ENCODE data around the gene FCRL1.

The FCRL1 gene

DNA sequence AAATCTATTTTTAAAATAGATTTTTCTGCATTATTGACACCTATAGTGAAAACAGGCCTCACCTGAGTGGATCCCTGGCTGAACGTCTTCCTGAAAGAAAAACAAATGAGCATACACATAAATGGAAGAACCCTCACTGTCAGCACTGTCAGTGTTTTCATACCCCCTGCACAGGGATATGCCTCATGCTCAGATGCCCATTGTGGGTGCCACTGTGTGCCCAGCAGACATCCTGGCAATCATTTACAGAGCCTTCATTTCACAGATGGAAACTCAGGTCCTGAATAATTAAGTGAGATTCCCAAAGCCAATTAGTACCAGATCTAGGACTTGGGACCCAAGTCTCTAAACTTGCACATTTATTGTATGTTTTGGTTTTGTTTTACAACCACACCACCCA, 19.9 kb downstream of the FCRL1 start:
- H3K79me2 ChIP-seq (ENCODE audit: insufficient read depth, low read length) = no peaks in the 10 kb centered on the region
- no peaks in the 10 kb centered on the region for H3K9me3 ChIP-seq (ENCODE audit: insufficient read depth, low read depth, low read length)
- H3K4me1 ChIP-seq (ENCODE audit: insufficient read depth, low read length, poor library complexity, severe bottlenecking) = no peaks in the 10 kb centered on the region
- H3K36me3 ChIP-seq (ENCODE audit: insufficient read depth, low read length) = no peaks in the 10 kb centered on the region
- no peak overlapping the region for H3K9ac ChIP-seq (ENCODE audit: low read depth, low read length, poor library complexity, severe bottlenecking)
- H3F3A ChIP-seq (ENCODE audit: low read depth) = no peaks in the 10 kb centered on the region
- no peaks in the 10 kb centered on the region for H3K9me2 ChIP-seq (replicated peaks; ENCODE audit: low read depth, low read length)
- H2AFZ ChIP-seq (ENCODE audit: low read length) = no peak overlapping the region
- H3K4me3 ChIP-seq (ENCODE audit: low read length, poor library complexity, severe bottlenecking) = no peak overlapping the region
- no peaks in the 10 kb centered on the region for H3K27me3 ChIP-seq (ENCODE audit: insufficient read depth, low read length, poor library complexity, severe bottlenecking)
- H4K20me1 ChIP-seq (ENCODE audit: insufficient read depth, low read length, poor library complexity, severe bottlenecking) = no peaks in the 10 kb centered on the region
- no peak overlapping the region for H3K4me2 ChIP-seq (ENCODE audit: low read depth, low read length, poor library complexity, severe bottlenecking)
- TF ChIP-seq, protein P1, sequence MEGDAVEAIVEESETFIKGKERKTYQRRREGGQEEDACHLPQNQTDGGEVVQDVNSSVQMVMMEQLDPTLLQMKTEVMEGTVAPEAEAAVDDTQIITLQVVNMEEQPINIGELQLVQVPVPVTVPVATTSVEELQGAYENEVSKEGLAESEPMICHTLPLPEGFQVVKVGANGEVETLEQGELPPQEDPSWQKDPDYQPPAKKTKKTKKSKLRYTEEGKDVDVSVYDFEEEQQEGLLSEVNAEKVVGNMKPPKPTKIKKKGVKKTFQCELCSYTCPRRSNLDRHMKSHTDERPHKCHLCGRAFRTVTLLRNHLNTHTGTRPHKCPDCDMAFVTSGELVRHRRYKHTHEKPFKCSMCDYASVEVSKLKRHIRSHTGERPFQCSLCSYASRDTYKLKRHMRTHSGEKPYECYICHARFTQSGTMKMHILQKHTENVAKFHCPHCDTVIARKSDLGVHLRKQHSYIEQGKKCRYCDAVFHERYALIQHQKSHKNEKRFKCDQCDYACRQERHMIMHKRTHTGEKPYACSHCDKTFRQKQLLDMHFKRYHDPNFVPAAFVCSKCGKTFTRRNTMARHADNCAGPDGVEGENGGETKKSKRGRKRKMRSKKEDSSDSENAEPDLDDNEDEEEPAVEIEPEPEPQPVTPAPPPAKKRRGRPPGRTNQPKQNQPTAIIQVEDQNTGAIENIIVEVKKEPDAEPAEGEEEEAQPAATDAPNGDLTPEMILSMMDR (conservative IDR thresholded peaks at IDR 0.05; ENCODE audit: low read length) = no peak
- TF ChIP-seq EZH2phosphoT487 (IDR thresholded peaks at IDR 0.05; ENCODE audit: borderline replicate concordance) = no peak

GRCh38 chr1:157798211-157798610, 21.7 kb downstream of the FCRL1 start:
- H3K27me3 ChIP-seq (ENCODE audit: insufficient read depth, low read length, poor library complexity, severe bottlenecking) = no peaks in the 10 kb centered on the region
- H3K9ac ChIP-seq (ENCODE audit: low read depth, low read length, poor library complexity, severe bottlenecking) = no peak overlapping the region
- H3K9me2 ChIP-seq (replicated peaks; ENCODE audit: low read depth, low read length) = no peaks in the 10 kb centered on the region
- no peak overlapping the region for H2AFZ ChIP-seq (ENCODE audit: low read length)
- H3K36me3 ChIP-seq (ENCODE audit: insufficient read depth, low read length) = no peaks in the 10 kb centered on the region
- TF ChIP-seq, protein P1 (conservative IDR thresholded peaks at IDR 0.05; ENCODE audit: low read length) = no peak
- TF ChIP-seq EZH2phosphoT487 (IDR thresholded peaks at IDR 0.05; ENCODE audit: borderline replicate concordance) = no peak
- no peaks in the 10 kb centered on the region for H4K20me1 ChIP-seq (ENCODE audit: insufficient read depth, low read length, poor library complexity, severe bottlenecking)
- H3K4me3 ChIP-seq (ENCODE audit: low read length, poor library complexity, severe bottlenecking) = no peak overlapping the region
- no peaks in the 10 kb centered on the region for H3K4me1 ChIP-seq (ENCODE audit: insufficient read depth, low read length, poor library complexity, severe bottlenecking)
- no peak overlapping the region for H3K4me2 ChIP-seq (ENCODE audit: low read depth, low read length, poor library complexity, severe bottlenecking)
- H3K9me3 ChIP-seq (ENCODE audit: insufficient read depth, low read depth, low read length) = peaks cover 13% of the 10 kb centered on the region
- no peaks in the 10 kb centered on the region for H3F3A ChIP-seq (ENCODE audit: low read depth)
- no peaks in the 10 kb centered on the region for H3K79me2 ChIP-seq (ENCODE audit: insufficient read depth, low read length)

- TF ChIP-seq EZH2phosphoT487 (IDR thresholded peaks at IDR 0.05; ENCODE audit: borderline replicate concordance) = no peak
- TF ChIP-seq, protein P1 (conservative IDR thresholded peaks at IDR 0.05; ENCODE audit: low read length) = no peak
- no peaks in the 10 kb centered on the region for H3K27me3 ChIP-seq (ENCODE audit: insufficient read depth, low read length, poor library complexity, severe bottlenecking)
- H3K9me3 ChIP-seq (ENCODE audit: insufficient read depth, low read depth, low read length) = no peaks in the 10 kb centered on the region
- no peaks in the 10 kb centered on the region for H3F3A ChIP-seq (ENCODE audit: low read depth)
- H3K9ac ChIP-seq (ENCODE audit: low read depth, low read length, poor library complexity, severe bottlenecking) = no peak overlapping the region
- no peaks in the 10 kb centered on the region for H3K79me2 ChIP-seq (ENCODE audit: insufficient read depth, low read length)
- no peak overlapping the region for H3K4me2 ChIP-seq (ENCODE audit: low read depth, low read length, poor library complexity, severe bottlenecking)
- H3K4me3 ChIP-seq (ENCODE audit: low read length, poor library complexity, severe bottlenecking) = no peak overlapping the region
- H3K9me2 ChIP-seq (replicated peaks; ENCODE audit: low read depth, low read length) = no peaks in the 10 kb centered on the region
- H2AFZ ChIP-seq (ENCODE audit: low read length) = no peak overlapping the region
- no peaks in the 10 kb centered on the region for H4K20me1 ChIP-seq (ENCODE audit: insufficient read depth, low read length, poor library complexity, severe bottlenecking)
- H3K36me3 ChIP-seq (ENCODE audit: insufficient read depth, low read length) = no peaks in the 10 kb centered on the region
- H3K4me1 ChIP-seq (ENCODE audit: insufficient read depth, low read length, poor library complexity, severe bottlenecking) = peaks cover 33% of the 10 kb centered on the region
Observed at GRCh38 chr1:157785248-157785647, 34.7 kb downstream of the FCRL1 start.
